Endothelial cell of umbilical vein (primary cell): ENCODE results near the gene AHRR. TPM values are rescaled to one million over a fixed set of nuclear protein-coding genes. Genes with fewer than 3 reads are reported as not detected.

ENCODE experiments used
- BruUV-seq: library from RNA; stranded (reverse); fragments of 400-500 nt; replicated peaks from 2 replicates; lab custom pipeline; 2021; lab: Mats Ljungman, UMichigan
- CTCF ChIA-PET: fragments of 300-600, 350-600 bp; sonication (Branson Sonifier 250); formaldehyde crosslinking; loops from one replicate; lab custom pipeline; 2021; ENCODE audit warnings: antibody characterized with exemption, inconsistent platforms; lab: Charles Lee
- POLR2A ChIA-PET: fragments of 300-600, 350-600 bp; sonication (Branson Sonifier 250); formaldehyde crosslinking; loops from one replicate; lab custom pipeline; 2021; ENCODE audit warnings: antibody characterized with exemption, inconsistent platforms; lab: Charles Lee
- DNase-seq: peaks from one replicate; pipeline ENCODE4 v3.0.0-alpha.2; 2011; ENCODE audit warnings: low read depth, low spot score
- FAIRE-seq: peaks from 2 replicates; lab custom pipeline; 2011; peaks lifted over from hg19 to GRCh38; lab: Jason Lieb, UNC
- H2AFZ ChIP-seq: 2 replicates; pipeline ENCODE4 v1.6.0; 2012; ENCODE audit warnings: low read depth, low read length, control low read depth, inconsistent platforms
- H3K27ac ChIP-seq: 2 replicates; pipeline ENCODE4 v1.5.1; 2011; ENCODE audit warnings: low read depth, mild to moderate bottlenecking, control low read depth, low read length, moderate library complexity; ENCODE audit not compliant: insufficient read depth
- H3K27me3 ChIP-seq, 2 experiments: 2 replicates each; pipeline versions ENCODE4 v1.6.0 to v1.6.1; 2011; ENCODE audit warnings: low read length in 2 of 2, mixed read lengths in 1 of 2; ENCODE audit not compliant: control insufficient read depth in 2 of 2, insufficient read depth in 2 of 2
- H3K36me3 ChIP-seq, 2 experiments: 2 replicates in 1 of 2; 3 replicates in 1 of 2; pipeline ENCODE4 v1.5.1; 2011; ENCODE audit warnings: low read length in 2 of 2, mild to moderate bottlenecking in 1 of 2, moderate library complexity in 1 of 2; ENCODE audit not compliant: control insufficient read depth in 2 of 2, insufficient read depth in 2 of 2; ENCODE audit errors: extremely low read depth in 1 of 2
- H3K4me1 ChIP-seq: 3 replicates; pipeline ENCODE4 v1.5.1; 2011; ENCODE audit warnings: mild to moderate bottlenecking, low read length; ENCODE audit not compliant: control insufficient read depth, insufficient read depth; ENCODE audit errors: extremely low read depth
- H3K4me2 ChIP-seq: 2 replicates; pipeline ENCODE4 v1.6.1; 2011; ENCODE audit warnings: low read length, control low read depth, mixed read lengths; ENCODE audit not compliant: insufficient read depth
- H3K4me3 ChIP-seq, 3 experiments: fragments of 200-600 bp in 1 of 3; sonication (generic), shearing (Covaris generic) in 1 of 3; replicated peaks in 1 of 3; 2 replicates each; pipeline ENCODE4 v1.5.1; 2011 to 2016; ENCODE audit warnings: control low read depth in 3 of 3, low read length in 3 of 3, mild to moderate bottlenecking in 2 of 3, inconsistent platforms in 1 of 3, low read depth in 1 of 3, moderate library complexity in 1 of 3; ENCODE audit not compliant: insufficient read depth in 1 of 3
- H3K79me2 ChIP-seq: 2 replicates; pipeline ENCODE4 v1.6.0; 2012; ENCODE audit warnings: low read length, inconsistent platforms; ENCODE audit not compliant: control insufficient read depth, insufficient read depth
- H3K9ac ChIP-seq: replicated peaks from 2 replicates; pipeline ENCODE3; 2011; ENCODE audit warnings: low read length, control low read depth; ENCODE audit not compliant: insufficient read depth; ENCODE audit errors: extremely low read depth
- H3K9me1 ChIP-seq: replicated peaks from 3 replicates; pipeline ENCODE4 v1.6.0; 2011; ENCODE audit warnings: mild to moderate bottlenecking, low read length; ENCODE audit not compliant: control insufficient read depth, insufficient read depth; ENCODE audit errors: extremely low read depth
- H3K9me3 ChIP-seq: replicated peaks from 2 replicates; pipeline ENCODE4 v1.5.1; 2012; ENCODE audit warnings: low read length, inconsistent platforms; ENCODE audit not compliant: control insufficient read depth, insufficient read depth
- H4K20me1 ChIP-seq: replicated peaks from 2 replicates; pipeline ENCODE3; 2011; ENCODE audit warnings: mild to moderate bottlenecking, low read length; ENCODE audit not compliant: control insufficient read depth, insufficient read depth; ENCODE audit errors: extremely low read depth
- CTCF ChIP-seq, 2 donors: IDR thresholded peaks; 1 replicate in 1 of 2; 2 replicates in 1 of 2; pipeline ENCODE4 v1.5.1; 2011; ENCODE audit warnings: low read length in 2 of 2, mild to moderate bottlenecking in 2 of 2, moderate library complexity in 2 of 2, control low read depth in 1 of 2, inconsistent platforms in 1 of 2, low read depth in 1 of 2; ENCODE audit not compliant: insufficient read depth in 1 of 2; ENCODE audit errors: extremely low read depth in 1 of 2
- EZH2 ChIP-seq: IDR thresholded peaks from 2 replicates; pipeline ENCODE4 v1.6.1; 2012; ENCODE audit warnings: borderline replicate concordance, low read depth, mild to moderate bottlenecking, moderate library complexity, low read length, inconsistent platforms; ENCODE audit not compliant: severe bottlenecking
- FOS ChIP-seq: IDR thresholded peaks from 2 replicates; pipeline ENCODE4 v1.6.1; 2011; ENCODE audit warnings: mild to moderate bottlenecking, low read length, moderate library complexity, borderline replicate concordance; ENCODE audit not compliant: insufficient read depth
- GATA2 ChIP-seq: IDR thresholded peaks from 2 replicates; pipeline ENCODE4 v1.7.0; 2011; ENCODE audit warnings: low read depth, mild to moderate bottlenecking, moderate library complexity, mixed read lengths, low read length; ENCODE audit not compliant: insufficient read length, insufficient read depth
- JUN ChIP-seq: IDR thresholded peaks from 2 replicates; pipeline ENCODE4 v1.6.1; 2011; ENCODE audit warnings: borderline replicate concordance, low read depth; ENCODE audit not compliant: insufficient read length, insufficient read depth
- MAX ChIP-seq: IDR thresholded peaks from 2 replicates; pipeline ENCODE4 v1.6.1; 2011; ENCODE audit not compliant: insufficient read depth, insufficient read length
- MYC ChIP-seq: IDR thresholded peaks from one replicate; pipeline ENCODE4 v1.6.1; 2011; ENCODE audit warnings: mild to moderate bottlenecking, low read depth, low read length
- POLR2A ChIP-seq: IDR thresholded peaks from 2 replicates; pipeline ENCODE4 v1.6.1; 2012; ENCODE audit warnings: low read depth, mild to moderate bottlenecking, control low read depth, low read length
- POLR2AphosphoS5 ChIP-seq: IDR thresholded peaks from 2 replicates; pipeline ENCODE4 v1.6.1; 2012; ENCODE audit warnings: low read depth, mild to moderate bottlenecking, control low read depth, low read length, moderate library complexity; ENCODE audit not compliant: insufficient read depth
- dilution Hi-C: fragments of 300-500 bp; cut with MboI; formaldehyde crosslinking; loops from one replicate; pipeline ENCODE4 v1.15.0; 2019; ENCODE audit warnings: low sequenced_read_pairs; ENCODE audit not compliant: extremely low pct_ligation_motif_present
- intact Hi-C: fragments of 100-400 bp; cut with micrococcal nuclease; formaldehyde crosslinking; loops from one replicate; pipeline ENCODE4 v1.10.0; 2022
- polyA plus RNA-seq, 4 experiments: library from polyadenylated mRNA; depleted of rRNA in 3 of 4; stranded (reverse) in 3 of 4; unstranded in 1 of 4; fragments of >200 nt; gene quantifications; 2 replicates each; pipeline versions ENCODE4 v1.2.1 to v1.2.3, GENCODE V29; 2011 to 2012; ENCODE audit warnings: missing spikeins in 1 of 4
- total RNA-seq: library from RNA; stranded (reverse); gene quantifications from 2 replicates; pipeline ENCODE4 v1.2.3, GENCODE V29; 2021

AHRR gene
- total and polyA plus RNA-seq, 2 donors (not counting 3 experiments of a cell fraction or from before 2014, with no cell fraction given) = 3.1 to 7.3 TPM

GRCh38 chr5:459562-460272, 138.2 kb downstream of the AHRR start:
- Histone ChIP-seq H3K9ac (no peak overlapping the region), H3K9me3 (no peaks in the 10 kb centered on the region), H4K20me1 (no peaks in the 10 kb centered on the region), H3K9me1 (no peaks in the 10 kb centered on the region), H3K36me3 (peaks cover 5 to 39% of the 10 kb centered on the region in 2 experiments), H3K27ac (no peak overlapping the region), H3K4me3 (no peak overlapping the region), H3K4me1 (no peaks in the 10 kb centered on the region), H3K27me3 (no peaks in the 10 kb centered on the region), H3K4me2 (no peak overlapping the region), H3K79me2 (peaks cover 14% of the 10 kb centered on the region), H2AFZ (no peak overlapping the region)
- DNase-seq (no peak), FAIRE-seq (no peak)
- ChIA-PET POLR2A (no interaction called here), CTCF (no interaction called here)
- no TSS peak for BruUV-seq
- dilution Hi-C loops (no loop called here), intact Hi-C loops (no loop called here)
- no peak for TF ChIP-seq GATA2
- no peak for TF ChIP-seq EZH2
- TF ChIP-seq MAX = no peak
- TF ChIP-seq POLR2AphosphoS5 = no peak
- TF ChIP-seq MYC = no peak
- TF ChIP-seq POLR2A = no peak
- no peak for TF ChIP-seq JUN
- no peak for TF ChIP-seq FOS
- TF ChIP-seq CTCF (IDR thresholded peaks at IDR 0.05; ENCODE audit: extremely low read depth in 1 of 2, insufficient read depth in 1 of 2, low read depth in 1 of 2, low read length in 2 of 2) = no peak
